CD14-positive monocyte (primary cell): ENCODE measurements around the gene CDC14A. TPM values are rescaled to one million over a fixed set of nuclear protein-coding genes. Genes with fewer than 3 reads are reported as not detected.

Source experiments
- DNase-seq, 3 donors: peaks; one replicate each; pipeline ENCODE4 v3.0.0-alpha.2; 2011 to 2022
- H2AFZ ChIP-seq: 2 replicates; pipeline ENCODE4 v1.6.0; 2012; ENCODE audit warnings: mild to moderate bottlenecking, low read depth, low read length, inconsistent platforms; ENCODE audit not compliant: insufficient read depth, poor library complexity, severe bottlenecking
- H3K27ac ChIP-seq, 2 donors: 1 replicate in 1 of 2; 2 replicates in 1 of 2; pipeline ENCODE4 v1.5.1; 2012 to 2013; ENCODE audit warnings: low read length in 2 of 2, control low read depth in 1 of 2, inconsistent platforms in 1 of 2, low read depth in 1 of 2, mild to moderate bottlenecking in 1 of 2
- H3K27me3 ChIP-seq, 2 donors: one replicate each; pipeline versions ENCODE4 v1.6.0 to v1.6.1; 2011 to 2013; ENCODE audit warnings: low read length in 2 of 2; ENCODE audit not compliant: control insufficient read depth in 2 of 2, insufficient read depth in 2 of 2
- H3K36me3 ChIP-seq, 2 donors: replicated peaks in 1 of 2; 1 replicate in 1 of 2; 2 replicates in 1 of 2; pipeline versions ENCODE4 v1.5.1 to v1.6.1; 2012 to 2013; ENCODE audit warnings: low read length in 2 of 2, control low read depth in 1 of 2, inconsistent platforms in 1 of 2, mild to moderate bottlenecking in 1 of 2; ENCODE audit not compliant: insufficient read depth in 2 of 2, control insufficient read depth in 1 of 2
- H3K4me1 ChIP-seq, 2 donors: 1 replicate in 1 of 2; 2 replicates in 1 of 2; pipeline versions ENCODE4 v1.5.1 to v1.6.1; 2012 to 2013; ENCODE audit warnings: low read length in 2 of 2, control low read depth in 1 of 2, inconsistent platforms in 1 of 2, mild to moderate bottlenecking in 1 of 2, moderate library complexity in 1 of 2; ENCODE audit not compliant: insufficient read depth in 2 of 2, control insufficient read depth in 1 of 2
- H3K4me2 ChIP-seq: replicated peaks from 2 replicates; pipeline ENCODE3; 2012; ENCODE audit warnings: low read length, moderate library complexity, mild to moderate bottlenecking; ENCODE audit not compliant: poor library complexity, severe bottlenecking; ENCODE audit errors: extremely low read depth
- H3K4me3 ChIP-seq, 3 experiments: fragments of 200-600 bp in 1 of 3; sonication (generic) in 1 of 3; replicated peaks in 1 of 3; 1 replicate in 2 of 3; 2 replicates in 1 of 3; pipeline ENCODE4 v1.5.1; 2011 to 2013; ENCODE audit warnings: low read length in 3 of 3, mild to moderate bottlenecking in 3 of 3, control low read depth in 2 of 3, low read depth in 2 of 3, inconsistent platforms in 1 of 3, moderate library complexity in 1 of 3
- H3K79me2 ChIP-seq: 2 replicates; pipeline ENCODE4 v1.6.0; 2012; ENCODE audit warnings: mild to moderate bottlenecking, control low read depth, inconsistent platforms, low read length, moderate library complexity; ENCODE audit not compliant: insufficient read depth
- H3K9ac ChIP-seq: 2 replicates; pipeline ENCODE4 v1.6.0; 2017; ENCODE audit warnings: low read length, mild to moderate bottlenecking; ENCODE audit not compliant: insufficient read depth, poor library complexity, severe bottlenecking
- H3K9me3 ChIP-seq, 2 donors: replicated peaks in 1 of 2; 1 replicate in 1 of 2; 2 replicates in 1 of 2; pipeline versions ENCODE4 v1.5.1 to v1.6.1; 2012 to 2013; ENCODE audit warnings: low read length in 2 of 2, control low read depth in 1 of 2; ENCODE audit not compliant: control insufficient read depth in 1 of 2, insufficient read depth in 1 of 2
- H4K20me1 ChIP-seq: 2 replicates; pipeline ENCODE4 v1.6.0; 2012; ENCODE audit warnings: mild to moderate bottlenecking, low read length, control low read depth, moderate library complexity; ENCODE audit not compliant: insufficient read depth
- H3K27ac Mint-ChIP-seq, 7 donors: one replicate each; pipeline ENCODE4 v1.8.0; 2020; ENCODE audit warnings: mild to moderate bottlenecking in 7 of 7, mixed read lengths in 7 of 7, moderate library complexity in 6 of 7, inconsistent platforms in 2 of 7
- H3K27me3 Mint-ChIP-seq, 3 donors: one replicate each; pipeline ENCODE4 v1.8.0; 2021 to 2022; ENCODE audit warnings: low read depth in 3 of 3, mild to moderate bottlenecking in 3 of 3, mixed read lengths in 3 of 3, moderate library complexity in 3 of 3, inconsistent platforms in 1 of 3
- H3K36me3 Mint-ChIP-seq, 2 donors: one replicate each; pipeline ENCODE4 v1.8.0; 2020; ENCODE audit warnings: mixed read lengths in 2 of 2, inconsistent platforms in 1 of 2, mild to moderate bottlenecking in 1 of 2
- H3K4me1 Mint-ChIP-seq: one replicate; pipeline ENCODE4 v1.8.0; 2020; ENCODE audit warnings: mild to moderate bottlenecking, mixed read lengths
- H3K4me3 Mint-ChIP-seq, 2 donors: one replicate each; pipeline ENCODE4 v1.8.0; 2020; ENCODE audit warnings: mild to moderate bottlenecking in 2 of 2, mixed read lengths in 2 of 2, moderate library complexity in 1 of 2
- H3K9me3 Mint-ChIP-seq, 7 donors: one replicate each; pipeline ENCODE4 v1.8.0; 2020 to 2022; ENCODE audit warnings: mixed read lengths in 7 of 7, mild to moderate bottlenecking in 6 of 7, moderate library complexity in 6 of 7, inconsistent platforms in 2 of 7
- WGBS: methylation state at CpG from one replicate; pipeline ENCODE4 v1.1.5; 2013; ENCODE audit warnings: missing lambda C conversion rate; ENCODE audit not compliant: insufficient coverage; 5-methylcytosine and 5-hydroxymethylcytosine counted together
- intact Hi-C, 2 donors: fragments of 100-400 bp; cut with micrococcal nuclease; formaldehyde crosslinking; loops; one replicate each; pipeline versions ENCODE4 v1.15.0 to v1.15.1; 2023
- polyA plus RNA-seq, 3 donors: library from polyadenylated mRNA; depleted of rRNA in 1 of 3; unstranded in 2 of 3; stranded (reverse) in 1 of 3; fragments of 300-500 nt in 2 of 3; fragments of >200 nt in 1 of 3; fragmentation: Illumina TruSeq in 2 of 3; gene quantifications; 1 replicate in 2 of 3; 2 replicates in 1 of 3; pipeline ENCODE4 v1.2.3, GENCODE V29; 2012 to 2021
- TF ChIP-seq, protein P1 (sequence below): fragments of 200-600 bp; IDR thresholded peaks from one replicate; pipeline ENCODE4 v1.8.0; 2022; ENCODE audit warnings: antibody characterized with exemption, mild to moderate bottlenecking

Gene CDC14A
- polyA plus RNA-seq, 3 donors: 4.2 to 9.2 (median 6.1) TPM

DNA sequence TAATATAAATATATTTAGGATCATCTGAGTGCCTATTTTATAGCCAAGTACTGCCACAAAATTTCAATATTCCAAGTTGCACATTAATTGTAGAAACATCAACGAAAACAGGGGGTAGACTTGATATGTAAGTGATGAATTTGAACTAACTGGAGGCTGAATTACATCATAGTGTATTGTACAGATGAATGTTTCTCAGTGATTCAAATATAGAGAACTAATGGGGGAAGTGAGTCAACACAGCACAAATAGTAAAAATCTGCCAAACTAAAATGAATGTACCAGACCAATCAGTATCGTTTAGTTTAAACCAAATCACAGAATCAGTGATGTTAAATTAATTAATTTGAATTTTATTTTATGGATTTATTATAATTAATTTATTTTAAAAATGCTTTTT is 43.5 kb upstream of the CDC14A start:
- Mint-ChIP-seq H3K27ac (no peak overlapping the region), H3K9me3 (peaks cover 0 to 5% (median 0%) of the 10 kb centered on the region in 7 donors), H3K36me3 (no peaks in the 10 kb centered on the region), H3K4me1 (peaks cover 9% of the 10 kb centered on the region), H3K27me3 (peaks cover 0 to 1% (median 0%) of the 10 kb centered on the region in 3 donors), H3K4me3 (no peak overlapping the region)
- Histone ChIP-seq H3K9ac (no peak overlapping the region), H4K20me1 (no peaks in the 10 kb centered on the region), H3K4me2 (no peak overlapping the region), H3K36me3 (no peaks in the 10 kb centered on the region), H3K27ac (no peak overlapping the region), H3K4me3 (no peak overlapping the region), H2AFZ (no peak overlapping the region), H3K79me2 (no peaks in the 10 kb centered on the region), H3K4me1 (no peaks in the 10 kb centered on the region), H3K27me3 (no peaks in the 10 kb centered on the region), H3K9me3 (no peaks in the 10 kb centered on the region)
- TF ChIP-seq, protein P1, sequence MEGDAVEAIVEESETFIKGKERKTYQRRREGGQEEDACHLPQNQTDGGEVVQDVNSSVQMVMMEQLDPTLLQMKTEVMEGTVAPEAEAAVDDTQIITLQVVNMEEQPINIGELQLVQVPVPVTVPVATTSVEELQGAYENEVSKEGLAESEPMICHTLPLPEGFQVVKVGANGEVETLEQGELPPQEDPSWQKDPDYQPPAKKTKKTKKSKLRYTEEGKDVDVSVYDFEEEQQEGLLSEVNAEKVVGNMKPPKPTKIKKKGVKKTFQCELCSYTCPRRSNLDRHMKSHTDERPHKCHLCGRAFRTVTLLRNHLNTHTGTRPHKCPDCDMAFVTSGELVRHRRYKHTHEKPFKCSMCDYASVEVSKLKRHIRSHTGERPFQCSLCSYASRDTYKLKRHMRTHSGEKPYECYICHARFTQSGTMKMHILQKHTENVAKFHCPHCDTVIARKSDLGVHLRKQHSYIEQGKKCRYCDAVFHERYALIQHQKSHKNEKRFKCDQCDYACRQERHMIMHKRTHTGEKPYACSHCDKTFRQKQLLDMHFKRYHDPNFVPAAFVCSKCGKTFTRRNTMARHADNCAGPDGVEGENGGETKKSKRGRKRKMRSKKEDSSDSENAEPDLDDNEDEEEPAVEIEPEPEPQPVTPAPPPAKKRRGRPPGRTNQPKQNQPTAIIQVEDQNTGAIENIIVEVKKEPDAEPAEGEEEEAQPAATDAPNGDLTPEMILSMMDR: no peak
- intact Hi-C loops: no loop called here
- peak in 1 of 3 donors; percentile 36 for DNase-seq
- no CpG with 5 or more reads among the region's 2 CpGs for WGBS

DNA sequence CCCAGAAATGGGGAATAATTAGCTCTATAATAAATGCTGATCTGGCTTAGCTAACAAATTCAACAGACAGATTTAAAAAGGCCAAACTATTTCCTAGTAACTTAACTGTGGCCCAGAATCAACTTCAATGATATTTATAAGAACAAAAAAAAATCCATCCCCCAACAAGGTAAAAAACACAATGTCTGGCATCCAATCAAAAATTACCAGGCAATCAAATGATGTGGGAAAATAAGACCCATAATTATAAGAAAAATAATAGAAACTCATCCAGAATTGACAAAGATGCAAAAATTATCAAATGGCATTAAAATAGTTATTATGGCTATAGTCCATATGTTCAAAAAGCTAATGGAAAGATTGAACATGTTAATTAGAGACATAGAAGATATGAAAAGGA is 42.4 kb upstream of the CDC14A start:
- H3K79me2 ChIP-seq: no peaks in the 10 kb centered on the region
- H3K27me3 Mint-ChIP-seq: peaks cover 0 to 1% (median 0%) of the 10 kb centered on the region in 3 donors
- H3K36me3 Mint-ChIP-seq: no peaks in the 10 kb centered on the region
- no peak overlapping the region for H3K4me2 ChIP-seq
- no peaks in the 10 kb centered on the region for H3K27me3 ChIP-seq
- TF ChIP-seq, protein P1: no peak
- H3K4me3 Mint-ChIP-seq: no peak overlapping the region
- H3K27ac ChIP-seq: no peak overlapping the region
- H3K4me3 ChIP-seq: no peak overlapping the region
- no peaks in the 10 kb centered on the region for H4K20me1 ChIP-seq
- H3K9me3 ChIP-seq: no peaks in the 10 kb centered on the region
- intact Hi-C loops: no loop called here
- no peaks in the 10 kb centered on the region for H3K36me3 ChIP-seq
- no peaks in the 10 kb centered on the region for H3K4me1 ChIP-seq
- H3K9ac ChIP-seq: no peak overlapping the region
- no peak overlapping the region for H3K27ac Mint-ChIP-seq
- no peak for DNase-seq
- peaks cover 12% of the 10 kb centered on the region for H3K4me1 Mint-ChIP-seq
- peaks cover 0 to 5% (median 0%) of the 10 kb centered on the region in 7 donors for H3K9me3 Mint-ChIP-seq
- H2AFZ ChIP-seq: no peak overlapping the region
